OCI-M2 (cell line): ENCODE results near the gene RBM20.

Experiments
- DNase-seq: peaks from one replicate; lab custom pipeline; 2025; ENCODE audit not compliant: unreplicated experiment; lab: John Stamatoyannopoulos, UW

Gene RBM20

DNA sequence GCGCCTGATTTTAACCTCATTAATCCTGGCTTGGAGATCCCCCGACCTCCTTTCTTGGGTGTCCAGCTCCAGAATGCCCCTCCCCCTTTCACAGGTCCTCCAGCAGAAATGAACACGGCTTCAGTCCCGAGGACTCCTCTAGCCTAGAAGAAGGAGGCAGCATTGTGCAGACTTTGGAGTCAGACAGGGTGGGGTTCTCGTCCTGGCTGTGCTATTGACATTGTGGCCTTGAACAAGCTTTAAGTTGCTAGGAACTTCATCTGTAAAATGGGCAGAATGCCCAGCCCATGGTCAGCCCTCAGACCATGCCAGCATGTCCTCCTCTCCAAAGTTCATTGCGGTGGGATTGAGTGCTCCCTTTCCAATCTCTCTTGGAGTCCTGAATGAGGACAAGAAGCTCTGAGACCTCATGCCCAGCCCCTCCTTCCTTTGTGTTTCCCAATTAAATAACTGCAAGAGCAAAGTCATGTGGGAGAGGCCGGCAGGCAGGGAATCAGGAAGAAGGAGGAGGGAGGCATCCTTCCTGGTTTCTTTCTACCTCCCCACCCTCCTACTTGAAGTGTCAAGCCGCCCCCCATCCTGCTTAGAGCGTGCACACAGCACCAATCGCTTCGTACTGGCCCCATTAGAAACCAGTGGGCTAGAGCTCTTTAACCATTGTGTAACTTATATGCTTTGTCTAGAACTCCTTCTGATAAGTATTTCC is 86.4 kb downstream of the RBM20 start:
- no peak for DNase-seq

DNA sequence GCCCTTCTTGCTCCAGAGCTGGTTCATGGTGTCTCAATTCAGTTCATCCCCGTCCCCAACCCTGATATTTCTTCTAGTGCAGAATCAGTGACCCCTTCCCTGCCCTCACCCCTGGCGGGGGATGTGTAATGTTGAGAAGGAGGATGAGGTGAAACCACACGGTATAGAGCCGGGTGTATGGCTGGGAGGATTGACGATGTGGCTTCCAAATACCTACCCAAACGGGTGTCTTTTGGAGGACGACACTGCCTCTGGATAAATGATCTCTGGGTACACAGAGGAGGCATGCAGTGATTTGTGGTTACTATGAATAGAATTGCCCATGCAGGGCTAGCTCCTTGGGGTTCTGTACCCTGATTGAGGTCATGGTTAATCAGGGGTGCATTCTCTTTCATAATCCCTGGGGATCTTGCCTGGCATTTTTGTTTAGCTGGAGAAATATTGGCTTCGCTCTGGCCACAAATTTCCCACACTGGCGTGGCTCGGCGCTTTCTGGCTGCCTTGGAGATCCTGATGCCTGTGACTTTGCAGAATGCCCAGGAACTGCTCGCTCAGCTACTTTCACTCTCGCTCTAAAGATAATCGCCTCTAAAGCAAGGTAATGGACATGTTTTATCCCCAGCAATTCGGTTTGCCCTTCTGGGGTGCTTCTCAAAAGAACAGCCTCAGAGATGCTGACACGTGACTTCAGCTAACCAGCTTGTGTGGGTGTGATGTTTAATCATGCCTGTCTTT is 89.2 kb downstream of the RBM20 start:
- DNase-seq = no peak

DNA sequence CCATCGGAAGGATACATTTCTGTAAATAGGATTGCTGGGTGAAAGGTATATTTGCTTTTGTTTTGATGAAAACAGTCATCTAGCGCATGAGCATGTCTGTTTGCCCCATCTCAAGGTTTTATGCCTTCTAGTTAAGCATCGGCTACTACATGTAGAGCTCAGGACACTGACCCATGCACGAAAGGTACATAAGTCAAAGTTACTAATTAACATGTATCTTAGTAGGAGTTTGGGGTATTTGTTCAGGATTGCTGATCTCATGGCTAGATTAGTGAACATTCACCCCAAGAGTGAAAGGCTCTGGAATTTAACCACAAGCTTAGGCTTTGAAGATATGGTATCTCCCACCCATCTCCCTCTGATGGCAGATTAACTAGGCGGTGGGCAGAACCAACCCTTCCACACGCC is 91.5 kb downstream of the RBM20 start:
- DNase-seq = no peak

DNA sequence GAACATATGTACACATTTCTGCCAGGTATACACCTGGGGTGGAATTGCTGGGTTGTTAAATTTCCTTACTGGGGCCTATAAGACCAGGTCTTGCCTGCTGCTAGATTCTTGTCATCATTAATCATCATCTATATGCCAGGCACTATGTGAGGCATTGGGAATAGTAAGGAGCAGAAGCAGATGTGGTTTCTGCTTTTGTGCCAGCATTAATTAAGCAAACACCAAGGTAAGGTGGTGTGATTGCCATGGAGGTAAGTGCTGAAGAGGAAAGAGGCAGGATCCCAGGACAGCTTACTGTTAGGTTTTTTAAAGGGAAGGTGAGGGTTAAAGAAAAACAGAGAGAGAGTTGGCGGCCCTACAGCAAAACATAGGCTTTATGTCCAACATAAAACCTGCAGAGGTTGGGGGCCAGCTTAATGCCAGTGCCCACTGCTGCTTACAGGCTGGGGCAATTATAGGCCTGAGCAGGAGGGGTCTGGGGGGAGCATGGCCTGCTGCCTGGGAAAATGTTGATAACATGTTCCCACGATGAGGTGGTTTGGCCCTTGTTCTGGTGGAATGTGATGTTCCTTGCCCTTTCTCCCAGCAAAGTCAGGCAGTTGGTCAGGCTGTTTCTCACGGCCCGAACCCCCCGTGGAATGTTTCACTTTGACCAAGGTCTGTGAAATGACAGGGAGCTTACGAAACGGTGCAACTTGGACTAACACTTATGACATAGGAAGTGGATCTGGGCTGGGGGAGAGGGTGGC is 93.9 kb downstream of the RBM20 start:
- DNase-seq = no peak

DNA sequence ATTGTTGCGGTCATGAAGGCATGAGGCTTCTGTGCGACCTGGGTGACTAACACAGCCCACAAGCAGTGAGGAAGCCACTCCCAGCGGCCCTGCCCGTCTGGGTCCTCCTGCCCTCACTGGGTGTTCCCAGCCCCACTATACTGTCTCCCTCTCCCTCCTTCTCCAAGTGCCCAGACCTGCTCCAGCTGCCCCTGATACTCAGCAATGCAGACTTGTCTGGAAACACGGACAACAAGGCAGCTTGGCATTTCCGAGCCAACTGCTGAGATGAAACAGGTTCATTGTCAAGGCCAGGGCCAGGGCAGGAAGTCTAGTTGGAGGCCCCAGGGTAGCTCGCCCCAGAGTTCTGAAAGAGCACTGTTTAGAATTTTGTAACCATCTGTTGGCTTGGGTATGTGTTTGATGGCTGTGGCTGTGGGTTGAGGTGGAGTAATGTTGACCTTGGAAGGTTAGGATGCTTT is 95.7 kb downstream of the RBM20 start:
- DNase-seq = no peak

DNA sequence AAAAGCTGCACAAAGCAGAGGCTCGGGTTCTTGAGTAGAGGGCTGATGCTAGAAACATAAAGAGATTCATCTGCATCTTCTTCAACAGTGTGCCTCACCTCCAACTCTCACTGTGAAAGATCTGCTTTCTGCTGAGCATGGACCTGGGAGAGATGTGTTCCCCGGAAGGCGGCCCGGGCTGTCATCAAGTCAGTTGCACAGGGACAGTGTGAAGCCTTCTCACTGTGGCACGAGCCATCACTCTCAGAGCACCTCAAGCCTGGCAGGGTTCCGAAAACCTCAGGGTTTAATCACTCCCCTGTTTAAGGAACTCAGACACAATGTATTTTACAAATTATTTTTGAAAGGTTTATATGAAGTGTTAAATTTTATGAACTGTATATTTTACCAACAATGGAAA is 98.7 kb downstream of the RBM20 start:
- DNase-seq = no peak

DNA sequence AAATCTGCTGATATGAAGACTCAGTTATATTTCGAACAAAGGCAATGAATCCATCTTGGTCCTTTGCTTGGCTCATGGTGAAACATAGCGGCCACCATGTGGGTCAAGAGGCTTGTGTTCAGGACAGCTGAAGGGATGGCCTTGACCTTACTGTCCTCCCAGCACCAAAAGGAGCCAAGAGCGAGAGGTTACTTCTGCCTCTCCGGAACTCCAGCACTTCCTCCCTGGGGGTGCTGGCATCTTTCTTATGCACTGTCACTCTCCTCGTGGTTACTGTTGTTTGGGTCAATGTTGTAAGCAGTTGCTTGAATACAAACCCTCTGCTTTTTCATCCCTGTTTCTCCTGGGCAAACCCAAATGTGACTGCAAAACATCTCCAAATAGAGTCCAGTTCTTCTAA is 100.6 kb downstream of the RBM20 start:
- DNase-seq = no peak

DNA sequence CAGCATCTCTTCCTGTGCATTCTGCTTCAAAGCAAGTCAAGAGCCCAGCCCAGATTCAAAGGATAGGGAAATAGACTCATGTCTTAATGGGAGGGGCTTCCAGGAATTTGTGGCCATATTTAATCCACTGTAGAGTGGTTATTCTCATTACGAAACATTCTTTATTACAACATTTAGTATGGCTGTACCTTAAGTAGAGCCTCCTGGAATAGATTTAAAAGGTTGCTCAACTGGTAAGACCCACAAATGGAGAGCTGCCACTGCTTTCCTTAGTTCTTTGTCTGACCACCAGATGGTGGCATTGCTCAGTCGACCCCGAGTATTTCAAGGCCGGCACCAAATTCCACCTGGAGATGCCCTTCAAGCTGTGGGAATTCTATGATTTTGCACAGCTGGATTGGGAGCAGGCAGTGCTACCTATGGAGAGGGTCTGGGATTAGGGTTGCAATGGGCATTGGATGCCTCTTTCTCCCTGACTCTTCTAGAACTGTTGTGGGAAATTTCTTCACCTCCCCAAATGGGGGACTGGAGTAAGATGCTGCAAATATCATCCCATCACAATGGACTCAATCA is 102.2 kb downstream of the RBM20 start:
- no peak for DNase-seq

DNA sequence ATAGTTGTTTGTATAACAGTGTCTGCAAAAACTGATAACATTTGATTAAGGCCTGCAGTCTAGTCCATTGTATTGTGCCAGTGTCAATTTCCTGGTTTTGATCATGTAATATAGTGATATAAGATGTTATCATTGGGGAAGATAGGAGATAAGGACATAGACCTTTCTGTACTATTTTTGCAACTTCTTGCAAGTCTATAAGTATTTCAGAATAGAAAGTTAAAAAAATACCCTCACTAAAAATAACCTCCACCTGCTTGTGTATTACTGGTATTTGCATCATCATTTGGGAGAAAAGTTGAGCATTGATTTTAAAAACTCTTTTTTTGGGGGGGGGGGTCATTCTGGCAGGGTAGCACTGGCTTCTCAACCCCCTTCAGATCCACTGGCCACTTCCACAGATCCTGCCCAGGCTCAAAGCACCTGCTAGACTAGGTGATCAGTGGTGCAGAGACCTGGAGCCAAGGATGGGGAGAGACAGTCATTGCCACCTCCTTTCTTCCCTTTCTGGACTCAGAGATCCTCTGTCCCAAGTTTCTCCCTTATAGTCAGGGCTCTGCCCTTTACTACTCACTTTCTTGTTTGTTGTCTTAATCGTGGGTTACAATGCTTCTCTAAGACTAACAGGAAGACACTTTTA is 103.0 kb downstream of the RBM20 start:
- no peak for DNase-seq

DNA sequence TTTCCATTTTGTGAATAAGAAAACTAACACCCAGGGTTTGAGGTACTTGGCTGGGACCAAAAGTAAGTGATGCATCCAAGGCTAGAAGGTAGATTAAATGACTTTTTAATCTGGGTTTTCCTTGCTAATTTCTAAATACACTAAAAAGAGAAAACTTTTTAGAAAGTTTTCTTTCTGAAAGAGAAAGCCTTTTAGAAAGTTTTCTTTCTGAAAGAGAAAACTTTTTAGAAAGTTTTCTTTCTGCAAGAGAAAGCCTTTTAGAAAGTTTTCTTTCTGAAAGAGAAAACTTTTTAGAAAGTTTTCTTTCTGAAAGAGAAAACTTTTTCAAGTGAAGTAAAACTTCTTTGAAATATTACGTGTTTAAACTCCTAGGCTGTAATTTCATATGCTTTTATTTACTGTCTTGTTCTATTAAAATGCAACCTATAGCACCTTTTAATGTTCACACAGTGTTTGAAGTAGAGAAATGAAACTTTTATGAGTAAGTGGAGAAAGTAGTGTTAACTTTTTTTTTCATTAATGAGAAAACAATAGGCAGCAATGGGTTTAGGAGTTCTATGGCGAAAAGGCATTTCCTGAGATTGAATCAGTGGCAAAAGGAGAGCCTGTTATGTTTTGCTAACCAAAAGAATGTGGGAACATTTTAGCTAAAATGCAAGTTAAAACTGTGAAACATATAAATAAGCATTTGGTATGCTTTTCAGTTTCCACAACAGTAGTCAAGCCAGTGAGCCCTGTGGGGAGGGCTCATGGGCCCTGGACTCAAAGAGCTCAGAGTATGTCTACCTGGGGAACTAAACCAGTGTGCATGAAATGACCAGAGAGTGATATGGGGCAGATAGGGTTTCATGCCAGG is 103.7 kb downstream of the RBM20 start:
- no peak for DNase-seq

DNA sequence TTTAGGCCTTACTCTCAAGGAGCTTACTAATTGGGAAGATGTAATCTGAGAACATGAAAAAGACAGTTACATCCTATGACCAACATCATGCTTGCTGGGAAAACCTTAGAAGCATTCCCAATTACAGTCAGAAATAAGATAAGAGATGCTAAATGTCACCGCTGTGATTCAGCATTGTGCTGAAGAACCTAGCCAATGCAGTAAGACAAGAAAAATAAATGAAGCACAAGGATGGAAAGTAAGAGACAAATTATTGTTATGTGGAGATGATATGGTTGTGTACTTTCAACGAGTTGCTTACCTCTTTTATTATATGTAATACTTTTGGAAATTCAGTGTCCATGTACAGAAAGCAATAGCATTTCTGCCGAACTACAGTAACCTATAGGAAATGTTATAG is 104.8 kb downstream of the RBM20 start:
- no peak for DNase-seq

DNA sequence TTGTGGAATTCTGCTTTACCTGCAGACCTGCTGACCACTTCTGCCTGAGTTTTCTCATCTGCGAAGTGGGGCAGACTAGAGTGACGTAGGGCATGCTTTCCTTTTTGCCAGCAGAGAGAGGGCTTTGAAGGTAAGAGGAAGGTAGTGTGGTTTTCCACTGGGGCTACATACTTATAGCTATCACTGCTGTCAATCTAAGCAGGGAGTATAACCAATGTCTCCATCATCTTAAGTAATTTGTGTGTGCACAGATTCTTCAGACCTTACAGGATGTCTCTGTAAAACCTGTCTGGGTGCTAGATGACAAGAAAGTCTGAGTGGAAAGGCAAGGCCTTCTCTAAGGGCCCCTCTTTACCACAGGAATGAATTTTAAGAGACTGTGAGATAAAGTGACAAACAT is 106.8 kb downstream of the RBM20 start:
- DNase-seq = no peak

DNA sequence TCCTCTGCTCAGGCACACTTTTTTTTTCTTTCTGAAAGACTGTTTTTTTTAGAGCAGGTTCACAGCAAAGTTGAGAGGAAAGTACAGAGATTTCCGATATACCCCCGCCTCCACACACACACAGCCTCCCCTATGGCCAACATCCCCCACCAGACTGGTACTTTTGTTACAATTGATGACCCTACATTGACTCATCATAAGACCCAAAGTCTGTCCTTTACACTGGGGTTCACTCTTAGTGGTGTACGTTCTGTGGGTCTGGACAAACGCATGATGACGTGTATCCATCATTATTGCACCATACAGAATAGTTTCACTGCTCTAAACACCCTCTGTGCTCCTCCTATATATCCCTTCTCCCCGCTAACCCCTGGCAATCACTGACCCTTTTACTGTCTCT is 107.7 kb downstream of the RBM20 start:
- no peak for DNase-seq

DNA sequence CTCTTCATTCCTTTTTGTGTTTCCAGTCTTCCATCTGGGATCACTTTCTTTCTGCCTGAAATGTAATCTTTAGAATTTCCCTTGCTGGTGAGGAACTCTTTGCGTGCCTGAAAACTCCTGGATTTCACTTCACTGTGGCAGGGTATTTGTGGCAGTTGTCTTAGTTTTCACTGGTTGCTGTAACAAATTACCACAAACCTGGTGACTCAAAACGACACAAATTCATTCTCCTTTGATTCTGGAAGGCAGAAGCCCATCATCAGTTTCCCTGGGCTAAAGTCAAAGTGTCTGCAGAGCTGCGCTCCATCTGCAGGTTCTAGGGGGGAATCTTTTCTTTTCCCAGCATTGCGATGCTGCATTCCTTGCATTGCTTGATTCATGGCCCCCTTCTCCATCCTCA is 109.3 kb downstream of the RBM20 start:
- no peak for DNase-seq

DNA sequence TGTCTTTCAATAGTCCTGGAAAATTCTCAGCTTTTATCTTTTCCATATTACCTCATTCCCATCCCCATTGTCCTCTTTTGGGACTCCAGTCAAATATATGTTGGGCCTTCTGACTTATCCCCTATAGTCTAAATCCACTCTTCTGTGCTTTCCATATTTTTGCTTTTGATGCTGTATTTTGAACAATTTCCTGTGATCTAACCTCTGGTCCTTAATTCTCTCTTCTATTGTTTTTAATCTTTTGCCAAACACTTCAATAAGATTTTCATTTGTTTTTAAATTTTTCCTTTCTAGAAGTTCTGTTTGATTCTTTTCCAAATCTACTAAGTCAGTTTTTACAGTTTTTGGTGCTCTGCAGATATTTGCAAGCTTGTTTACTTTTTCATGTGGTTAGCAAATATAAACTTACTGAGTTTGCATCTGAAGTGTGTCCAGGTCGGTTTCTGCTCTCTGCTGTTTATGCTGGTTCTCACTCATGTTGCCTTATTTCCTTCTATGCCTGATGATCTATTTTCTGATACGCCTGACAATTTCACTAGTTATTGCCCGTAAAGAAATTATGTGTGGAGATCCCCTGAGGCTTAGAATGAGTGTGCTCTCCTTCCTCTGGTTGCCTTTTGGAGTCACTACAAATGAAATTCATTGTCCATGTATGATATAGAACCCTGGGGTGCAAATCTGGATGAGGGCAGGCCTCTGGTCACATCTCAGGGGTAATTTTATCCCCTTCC is 110.4 kb downstream of the RBM20 start:
- DNase-seq = no peak

DNA sequence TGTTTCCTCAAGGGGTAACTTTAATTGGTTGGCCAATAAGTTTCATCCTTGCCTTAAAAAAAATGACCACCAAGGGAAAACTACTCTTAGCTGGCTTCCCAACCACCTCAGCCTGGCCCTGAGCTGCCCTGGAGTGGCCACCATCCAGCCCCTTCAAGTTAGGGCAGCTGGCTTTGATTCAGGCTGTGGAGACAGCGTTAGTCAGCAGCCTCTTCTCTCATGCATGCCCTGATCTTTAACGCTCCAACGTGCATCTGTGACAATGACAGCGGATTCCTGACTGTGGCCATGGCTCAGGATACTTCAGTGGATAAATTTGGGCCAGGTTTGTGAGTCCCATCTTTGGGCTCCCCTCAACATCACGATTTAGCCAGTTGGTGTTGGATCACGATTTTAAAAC is 111.6 kb downstream of the RBM20 start:
- DNase-seq = no peak

DNA sequence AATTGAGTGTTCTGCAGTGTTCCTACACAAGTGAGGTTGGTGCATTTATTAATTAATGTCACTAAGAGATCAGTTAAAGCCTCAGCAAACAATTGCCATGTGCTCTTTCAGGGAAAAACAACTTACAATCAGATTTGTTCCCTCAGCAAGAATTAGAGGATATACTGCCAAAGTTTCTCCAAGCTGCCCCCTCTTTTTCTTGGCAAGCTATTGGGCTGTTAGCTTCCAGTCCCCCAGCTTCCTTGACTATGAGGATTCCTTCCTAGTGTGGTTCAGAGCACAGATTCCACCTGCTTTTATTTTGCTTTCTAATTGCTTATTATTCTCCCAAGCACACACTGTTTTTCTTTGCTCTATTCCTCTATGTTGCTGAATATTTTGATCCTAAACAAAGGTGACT is 112.7 kb downstream of the RBM20 start:
- no peak for DNase-seq

DNA sequence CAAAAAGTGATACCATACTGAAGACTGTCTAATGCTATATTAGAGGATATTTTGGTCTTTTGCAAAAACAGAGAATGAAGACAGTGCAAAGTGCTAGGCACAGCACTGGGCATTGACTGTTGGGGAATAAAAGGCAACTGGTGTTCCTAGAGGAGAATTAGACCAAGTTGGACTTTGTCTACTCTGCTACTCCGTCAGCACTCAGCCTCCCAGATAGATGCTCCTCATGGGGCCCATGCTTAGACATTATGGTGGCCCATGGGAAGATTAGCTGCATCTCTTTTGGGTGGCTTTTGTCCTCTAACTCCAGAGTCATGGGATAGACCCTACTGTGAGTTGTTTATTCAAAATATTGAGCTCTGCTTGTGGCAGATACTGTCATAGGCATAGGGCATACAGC is 113.5 kb downstream of the RBM20 start:
- no peak for DNase-seq

DNA sequence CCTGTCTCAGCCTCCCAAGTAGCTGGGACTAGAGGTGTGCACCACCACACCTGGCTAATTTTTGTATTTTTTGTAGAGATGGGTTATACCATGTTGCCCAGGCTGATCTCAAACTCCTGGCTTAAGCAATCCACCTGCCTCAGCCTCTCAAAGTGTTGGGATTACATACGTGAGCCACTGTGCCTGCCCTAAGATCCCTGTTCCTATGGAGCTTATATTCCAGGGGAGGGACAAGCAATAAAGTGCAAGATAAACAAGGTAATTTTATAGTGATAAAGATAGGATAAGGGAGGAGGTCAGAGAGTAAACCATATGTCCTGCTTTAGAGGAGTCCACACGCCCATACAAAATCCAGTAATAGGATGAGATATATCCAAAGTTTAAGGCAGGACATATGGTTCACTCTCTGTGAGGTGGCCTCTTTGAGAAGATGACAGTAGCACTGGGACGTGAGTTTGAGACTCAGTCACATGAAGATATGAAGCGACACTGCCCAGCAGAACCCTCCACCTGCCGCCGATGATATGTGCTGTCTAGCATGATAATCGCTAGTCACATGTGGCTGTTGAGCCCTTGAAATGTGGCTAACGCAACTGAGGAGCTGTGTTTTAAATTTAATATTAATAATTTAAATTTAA is 114.1 kb downstream of the RBM20 start:
- no peak for DNase-seq
